Natural killer cell (primary cell): ENCODE data around the gene NFIA. TPM values are rescaled to one million over a fixed set of nuclear protein-coding genes. Genes with fewer than 3 reads are reported as not detected.

Experiments used
- ATAC-seq, 3 donors: fragments of 150-1000 bp in 2 of 3; fragments of 200-7000 bp in 1 of 3; cut with Tn5 transposase; 1 replicate in 1 of 3; 2 replicates in 2 of 3; pipeline ENCODE4 v1.10.0; 2021; ENCODE audit warnings: mild to moderate bottlenecking in 2 of 3, moderate library complexity in 2 of 3
- DNase-seq, 2 donors: peaks; one replicate each; pipeline versions ENCODE4 v3.0.0 to v3.0.0-alpha.2; 2013 to 2021; ENCODE audit warnings: mixed read lengths in 1 of 2
- H3K27ac ChIP-seq: one replicate; pipeline ENCODE4 v1.5.1; 2013; ENCODE audit warnings: mild to moderate bottlenecking, low read length
- H3K27me3 ChIP-seq: one replicate; pipeline ENCODE4 v1.6.1; 2013; ENCODE audit warnings: low read length; ENCODE audit not compliant: control insufficient read depth, insufficient read depth
- H3K36me3 ChIP-seq: one replicate; pipeline ENCODE4 v1.6.1; 2013; ENCODE audit warnings: low read length; ENCODE audit not compliant: control insufficient read depth, insufficient read depth
- H3K4me1 ChIP-seq: one replicate; pipeline ENCODE4 v1.6.1; 2013; ENCODE audit warnings: low read length; ENCODE audit not compliant: control insufficient read depth, insufficient read depth
- H3K4me3 ChIP-seq: one replicate; pipeline ENCODE4 v1.5.1; 2013; ENCODE audit warnings: low read length
- H3K9me3 ChIP-seq: one replicate; pipeline ENCODE4 v1.6.1; 2013; ENCODE audit warnings: low read length; ENCODE audit not compliant: control insufficient read depth, insufficient read depth
- H3K27ac Mint-ChIP-seq, 2 donors: one replicate each; pipeline ENCODE4 v1.8.0; 2022; ENCODE audit warnings: mild to moderate bottlenecking in 2 of 2, mixed read lengths in 2 of 2, moderate library complexity in 1 of 2
- H3K27me3 Mint-ChIP-seq, 2 donors: one replicate each; pipeline ENCODE4 v1.8.0; 2022; ENCODE audit warnings: low read depth in 2 of 2, mixed read lengths in 2 of 2
- H3K36me3 Mint-ChIP-seq: one replicate; pipeline ENCODE4 v1.8.0; 2022; ENCODE audit warnings: mixed read lengths
- H3K4me1 Mint-ChIP-seq, 2 donors: one replicate each; pipeline ENCODE4 v1.8.0; 2022; ENCODE audit warnings: mixed read lengths in 2 of 2
- H3K4me3 Mint-ChIP-seq: one replicate; pipeline ENCODE4 v1.8.0; 2022; ENCODE audit warnings: mild to moderate bottlenecking, moderate library complexity, mixed read lengths
- H3K9me3 Mint-ChIP-seq, 2 donors: one replicate each; pipeline ENCODE4 v1.8.0; 2022; ENCODE audit warnings: mixed read lengths in 2 of 2
- WGBS: methylation state at CpG from one replicate; pipeline ENCODE4 v1.1.7; 2013; ENCODE audit warnings: missing lambda C conversion rate; ENCODE audit not compliant: insufficient coverage; 5-methylcytosine and 5-hydroxymethylcytosine counted together
- intact Hi-C: fragments of 100-400 bp; cut with micrococcal nuclease; formaldehyde crosslinking; loops from one replicate; pipeline ENCODE4 v1.14.2; 2022
- total RNA-seq, 4 donors: library from RNA; stranded (reverse); fragments of 120-200 nt in 1 of 4; gene quantifications; one replicate each; pipeline versions ENCODE4 v1.2.3 to v1.2.4, GENCODE V29; 2013 to 2022
- TF ChIP-seq, protein P1 (sequence below): fragments of 200-600 bp; IDR thresholded peaks from one replicate; pipeline ENCODE4 v1.8.0; 2022; ENCODE audit warnings: antibody characterized with exemption

The NFIA gene
- total RNA-seq, 3 donors from 2014 or later (not counting 1 experiment from before 2014, with no cell fraction given): 3.5 to 6.5 (median 3.6) TPM

DNA sequence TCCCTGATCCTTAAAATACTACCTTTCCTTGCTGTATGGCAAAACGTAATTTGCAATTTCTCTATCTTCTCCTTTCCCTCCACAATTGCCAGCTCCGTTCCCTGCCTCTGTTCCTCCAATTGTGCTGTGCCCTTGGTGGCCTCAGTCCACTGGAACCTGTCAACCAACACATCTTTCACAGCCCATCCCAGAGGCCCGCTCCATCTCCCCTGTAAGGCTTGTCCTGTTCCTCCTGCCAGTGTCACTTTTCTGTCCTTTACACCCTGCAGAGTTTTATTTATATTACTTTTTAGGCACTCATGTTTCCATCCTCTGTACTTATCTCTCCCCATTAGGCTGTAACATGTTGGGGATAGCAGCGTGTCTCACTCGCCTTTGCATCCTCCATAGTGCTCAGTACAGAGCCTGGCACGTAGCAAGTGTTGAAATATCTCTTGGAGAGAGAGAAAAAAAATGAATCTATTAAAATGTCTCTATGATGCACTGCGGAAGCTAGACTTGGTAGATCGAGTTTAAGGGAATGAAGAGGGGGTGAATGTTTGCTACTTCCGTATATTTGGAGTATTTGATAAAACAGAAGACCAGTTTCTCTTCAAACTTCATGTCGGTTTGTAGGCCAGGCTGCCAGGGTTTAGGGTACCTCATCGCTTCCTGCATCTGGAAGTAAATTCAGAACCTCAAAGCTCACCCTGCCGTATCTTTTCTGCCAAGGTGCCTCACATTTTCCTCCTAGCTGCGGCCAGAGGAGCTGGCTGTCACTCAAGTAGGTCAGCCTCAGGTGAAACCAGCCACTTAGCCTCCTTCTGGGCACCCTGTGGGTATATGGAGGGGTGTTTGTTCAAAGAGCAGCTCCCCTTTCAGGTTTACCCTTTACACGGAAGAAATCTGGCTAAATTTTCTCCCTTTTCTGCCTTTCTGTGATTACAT is 338.8 kb downstream of the NFIA start:
- DNase-seq (no peak), ATAC-seq (no peak)
- WGBS: 76% methylated on average over 13 of the region's 14 CpGs
- Mint-ChIP-seq H3K9me3 (no peaks in the 10 kb centered on the region), H3K4me1 (peaks cover 0 to 4% of the 10 kb centered on the region in 2 donors), H3K27ac (no peak overlapping the region), H3K36me3 (no peaks in the 10 kb centered on the region), H3K27me3 (peaks cover 5 to 7% of the 10 kb centered on the region in 2 donors), H3K4me3 (no peak overlapping the region)
- no peaks in the 10 kb centered on the region for H3K27me3 ChIP-seq
- H3K27ac ChIP-seq: no peak overlapping the region
- TF ChIP-seq, protein P1, sequence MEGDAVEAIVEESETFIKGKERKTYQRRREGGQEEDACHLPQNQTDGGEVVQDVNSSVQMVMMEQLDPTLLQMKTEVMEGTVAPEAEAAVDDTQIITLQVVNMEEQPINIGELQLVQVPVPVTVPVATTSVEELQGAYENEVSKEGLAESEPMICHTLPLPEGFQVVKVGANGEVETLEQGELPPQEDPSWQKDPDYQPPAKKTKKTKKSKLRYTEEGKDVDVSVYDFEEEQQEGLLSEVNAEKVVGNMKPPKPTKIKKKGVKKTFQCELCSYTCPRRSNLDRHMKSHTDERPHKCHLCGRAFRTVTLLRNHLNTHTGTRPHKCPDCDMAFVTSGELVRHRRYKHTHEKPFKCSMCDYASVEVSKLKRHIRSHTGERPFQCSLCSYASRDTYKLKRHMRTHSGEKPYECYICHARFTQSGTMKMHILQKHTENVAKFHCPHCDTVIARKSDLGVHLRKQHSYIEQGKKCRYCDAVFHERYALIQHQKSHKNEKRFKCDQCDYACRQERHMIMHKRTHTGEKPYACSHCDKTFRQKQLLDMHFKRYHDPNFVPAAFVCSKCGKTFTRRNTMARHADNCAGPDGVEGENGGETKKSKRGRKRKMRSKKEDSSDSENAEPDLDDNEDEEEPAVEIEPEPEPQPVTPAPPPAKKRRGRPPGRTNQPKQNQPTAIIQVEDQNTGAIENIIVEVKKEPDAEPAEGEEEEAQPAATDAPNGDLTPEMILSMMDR: no peak
- intact Hi-C loops: no loop called here
- no peaks in the 10 kb centered on the region for H3K36me3 ChIP-seq
- no peak overlapping the region for H3K4me3 ChIP-seq
- no peaks in the 10 kb centered on the region for H3K9me3 ChIP-seq
- no peaks in the 10 kb centered on the region for H3K4me1 ChIP-seq

DNA sequence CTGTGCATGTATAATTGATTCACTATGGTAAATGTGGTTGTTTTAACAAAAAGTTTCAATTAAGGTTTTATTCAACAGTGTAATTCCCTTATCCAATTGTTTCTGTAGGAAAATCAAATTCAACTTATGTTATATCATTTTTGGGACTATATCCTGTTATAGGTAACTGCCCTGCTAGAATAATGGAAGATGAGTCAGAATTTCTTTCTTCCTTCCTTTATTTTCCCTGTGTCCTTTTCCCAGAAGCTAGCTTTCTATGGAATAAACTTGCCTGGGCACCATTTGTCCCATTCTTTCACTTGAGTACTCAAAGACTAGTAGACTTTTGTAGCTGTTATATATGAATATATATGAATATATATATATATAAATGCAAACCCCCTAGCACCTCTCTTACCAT is 341.3 kb downstream of the NFIA start:
- H3K27ac Mint-ChIP-seq: no peak overlapping the region
- no peaks in the 10 kb centered on the region for H3K36me3 Mint-ChIP-seq
- H3K4me1 ChIP-seq: no peaks in the 10 kb centered on the region
- H3K9me3 ChIP-seq: no peaks in the 10 kb centered on the region
- peaks cover 5 to 7% of the 10 kb centered on the region in 2 donors for H3K27me3 Mint-ChIP-seq
- no peak overlapping the region for H3K4me3 ChIP-seq
- TF ChIP-seq, protein P1: no peak
- ATAC-seq: no peak
- no peaks in the 10 kb centered on the region for H3K9me3 Mint-ChIP-seq
- no peak overlapping the region for H3K4me3 Mint-ChIP-seq
- H3K36me3 ChIP-seq: no peaks in the 10 kb centered on the region
- peaks cover 0 to 4% of the 10 kb centered on the region in 2 donors for H3K4me1 Mint-ChIP-seq
- H3K27me3 ChIP-seq: no peaks in the 10 kb centered on the region
- no peak overlapping the region for H3K27ac ChIP-seq
- intact Hi-C loops: no loop called here
- DNase-seq: no peak

DNA sequence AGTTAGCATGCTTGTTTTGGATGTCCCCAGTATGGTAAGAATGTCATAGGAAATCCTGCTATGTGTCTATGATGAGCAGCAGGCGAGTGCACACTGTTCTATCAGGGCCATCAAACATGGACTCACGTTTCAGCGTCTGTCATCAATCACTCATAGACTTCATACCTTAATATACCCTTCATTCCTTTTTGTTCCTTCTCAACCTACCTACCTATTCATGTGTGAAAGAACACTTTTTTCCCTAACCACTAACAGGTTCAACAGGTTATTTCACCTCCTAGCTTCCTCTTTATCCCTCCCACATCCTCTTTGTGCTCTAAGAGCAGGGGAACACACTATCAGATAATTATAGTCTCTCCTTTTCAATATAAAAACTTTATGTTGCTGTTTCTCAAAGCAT is 342.0 kb downstream of the NFIA start:
- Histone ChIP-seq H3K9me3 (no peaks in the 10 kb centered on the region), H3K4me3 (no peak overlapping the region), H3K4me1 (no peaks in the 10 kb centered on the region), H3K36me3 (no peaks in the 10 kb centered on the region), H3K27me3 (no peaks in the 10 kb centered on the region), H3K27ac (no peak overlapping the region)
- Mint-ChIP-seq H3K4me1 (peaks cover 0 to 4% of the 10 kb centered on the region in 2 donors), H3K27ac (no peak overlapping the region), H3K36me3 (no peaks in the 10 kb centered on the region), H3K4me3 (no peak overlapping the region), H3K27me3 (peaks cover 5 to 7% of the 10 kb centered on the region in 2 donors), H3K9me3 (no peaks in the 10 kb centered on the region)
- 76% methylated on average over 3 of the region's 3 CpGs for WGBS
- no peak for ATAC-seq
- TF ChIP-seq, protein P1: no peak
- intact Hi-C loops: no loop called here
- DNase-seq: no peak
